CD4-positive, alpha-beta T cell treated with Interleukin-17A for 1 hour (primary cell): ENCODE results near the gene PTK7.
A peak's percentile ranks its signal among the peaks of the same experiment; 100 is the strongest.

Experiments used
- DNase-seq: peaks from one replicate; pipeline ENCODE4 v3.0.0-alpha.2; 2020

Gene PTK7

DNA sequence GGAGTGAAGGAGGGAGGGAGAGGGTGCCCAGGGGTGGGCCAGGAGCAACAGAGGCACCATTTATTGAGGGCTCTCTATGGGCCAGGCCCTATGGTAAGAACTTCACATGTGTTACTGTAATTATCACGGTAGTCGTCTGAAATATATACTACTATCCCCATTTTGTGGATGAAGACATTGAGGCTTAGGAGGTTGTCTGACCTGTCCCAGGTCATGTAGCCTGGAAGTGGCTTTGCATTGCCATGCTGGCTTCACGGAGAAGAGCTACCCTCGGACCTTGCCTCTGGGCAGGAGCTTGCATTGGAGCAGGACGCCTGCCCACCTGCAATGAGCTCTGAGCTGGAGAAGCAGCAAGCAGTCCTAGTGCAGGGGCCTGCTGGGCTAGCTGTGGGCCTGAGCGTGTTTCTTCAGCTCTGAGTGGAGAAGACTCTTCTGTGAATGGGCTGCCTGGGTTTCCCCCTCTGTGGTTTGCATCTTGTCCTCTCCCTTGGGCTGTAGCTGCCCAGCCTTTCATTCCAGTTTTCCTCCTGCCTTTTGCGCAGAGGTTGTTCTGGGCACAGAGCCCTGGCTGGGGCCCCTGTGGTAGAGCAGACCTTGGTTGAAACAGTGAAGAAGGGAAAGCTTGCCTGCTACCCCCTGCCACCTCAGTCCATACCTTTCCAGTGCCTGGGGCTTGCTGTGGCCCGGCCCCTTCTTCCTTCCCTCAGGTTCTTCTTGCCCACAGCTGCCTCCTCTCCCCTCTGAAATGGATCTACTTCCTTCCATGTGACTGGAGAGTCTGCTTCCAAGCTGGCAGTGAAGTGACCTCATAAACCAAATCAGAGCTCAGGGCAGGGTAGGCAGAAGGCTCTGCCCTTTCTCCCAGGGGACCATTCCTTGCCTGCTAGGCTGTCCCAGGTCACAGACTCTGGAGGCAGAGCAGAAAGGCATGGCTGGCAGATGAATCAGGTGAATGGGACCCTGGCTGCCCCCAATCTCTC lies 70.9 kb downstream of the PTK7 start:
- no peak for DNase-seq

GRCh38 chr6:43147691-43148477 lies 71.8 kb downstream of the PTK7 start:
- no peak for DNase-seq

GRCh38 chr6:43149265-43149664 lies 73.2 kb downstream of the PTK7 start:
- DNase-seq: no peak

DNA sequence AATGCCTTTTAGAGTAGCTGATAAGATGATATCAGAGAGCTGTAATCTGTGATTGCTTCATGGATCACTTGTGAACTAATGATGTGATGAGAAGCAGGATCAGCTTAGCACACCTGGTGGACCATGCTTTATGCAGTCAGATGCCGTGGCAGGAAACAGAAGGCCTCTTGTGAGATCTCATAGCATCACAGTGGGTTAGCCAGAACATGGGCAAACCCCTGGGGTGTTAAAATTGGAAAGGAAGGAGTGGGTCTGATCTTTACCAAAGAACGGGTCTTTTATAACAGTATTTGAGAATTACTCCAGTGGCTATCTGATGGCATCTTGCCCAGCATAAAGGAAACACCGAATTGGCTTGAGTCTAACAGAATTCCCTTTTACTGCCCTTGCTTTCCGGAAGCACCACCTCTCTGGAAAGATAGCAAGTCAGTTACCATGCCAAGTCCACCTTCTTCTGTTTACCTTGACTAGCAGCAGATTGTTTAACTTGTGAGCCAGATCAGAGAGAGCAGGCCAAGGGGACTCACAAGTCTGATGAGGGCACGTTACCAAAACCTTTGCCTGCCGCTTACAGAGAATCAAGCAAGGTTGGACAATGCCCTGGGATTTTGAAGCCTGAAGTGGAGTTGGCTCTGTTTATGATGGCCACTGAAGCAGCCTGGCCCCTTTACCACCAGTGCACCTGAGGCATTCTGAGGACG lies 74.1 kb downstream of the PTK7 start:
- DNase-seq: no peak

- no peak for DNase-seq
Measured at GRCh38 chr6:43159599-43159998, 83.5 kb downstream of the PTK7 start.

- DNase-seq: no peak
Measured at GRCh38 chr6:43163899-43164298, 87.8 kb downstream of the PTK7 start.

GRCh38 chr6:43170417-43170930 lies 94.4 kb downstream of the PTK7 start:
- no peak for DNase-seq

DNA sequence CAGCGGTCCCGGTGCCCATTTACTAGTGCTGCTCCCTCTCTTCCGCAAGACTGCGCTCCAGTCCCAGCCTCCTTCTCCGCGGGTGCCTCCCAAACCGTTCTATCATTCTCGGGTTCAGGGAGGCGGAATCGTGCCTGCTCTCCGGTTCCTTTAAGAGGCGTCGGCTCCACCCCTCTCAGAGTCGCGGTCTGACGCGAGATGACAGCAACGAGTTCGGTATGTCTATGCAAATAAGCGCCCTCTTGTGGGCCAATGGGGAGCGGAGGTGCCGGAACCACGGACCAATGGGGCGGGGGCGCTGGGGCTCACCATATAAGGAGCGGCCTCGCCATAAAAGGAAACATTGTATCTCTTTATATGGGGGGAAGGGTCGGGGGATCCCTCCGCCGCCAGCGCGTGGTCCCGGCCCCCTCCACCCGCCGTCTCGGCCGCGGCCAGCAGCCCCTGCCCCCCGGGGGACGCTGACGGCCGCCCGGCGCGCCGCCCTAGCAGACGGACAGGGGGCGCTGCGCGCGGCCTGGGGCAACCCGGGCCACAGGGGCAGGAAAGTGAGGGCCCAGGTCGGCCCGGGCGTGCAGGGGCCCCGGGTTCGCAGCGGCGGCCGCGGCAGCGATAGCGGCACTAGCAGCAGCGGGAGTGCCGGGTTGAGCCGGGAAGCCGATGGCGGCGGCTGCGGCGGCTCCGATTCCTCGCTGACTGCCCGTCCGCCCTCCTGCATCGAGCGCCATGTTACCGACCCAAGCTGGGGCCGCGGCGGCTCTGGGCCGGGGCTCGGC lies 95.0 kb downstream of the PTK7 start, which contains the start of gene SRF:
Gene SRF, plus strand, starts transcription at position 339 of the 776 bp plus-strand sequence. Its CDS starts 388 bp downstream, at position 727.
- DNase-seq: peak; percentile 99

- peak; percentile 34 for DNase-seq
Measured at GRCh38 chr6:43171707-43172103, 95.6 kb downstream of the PTK7 start.

DNA sequence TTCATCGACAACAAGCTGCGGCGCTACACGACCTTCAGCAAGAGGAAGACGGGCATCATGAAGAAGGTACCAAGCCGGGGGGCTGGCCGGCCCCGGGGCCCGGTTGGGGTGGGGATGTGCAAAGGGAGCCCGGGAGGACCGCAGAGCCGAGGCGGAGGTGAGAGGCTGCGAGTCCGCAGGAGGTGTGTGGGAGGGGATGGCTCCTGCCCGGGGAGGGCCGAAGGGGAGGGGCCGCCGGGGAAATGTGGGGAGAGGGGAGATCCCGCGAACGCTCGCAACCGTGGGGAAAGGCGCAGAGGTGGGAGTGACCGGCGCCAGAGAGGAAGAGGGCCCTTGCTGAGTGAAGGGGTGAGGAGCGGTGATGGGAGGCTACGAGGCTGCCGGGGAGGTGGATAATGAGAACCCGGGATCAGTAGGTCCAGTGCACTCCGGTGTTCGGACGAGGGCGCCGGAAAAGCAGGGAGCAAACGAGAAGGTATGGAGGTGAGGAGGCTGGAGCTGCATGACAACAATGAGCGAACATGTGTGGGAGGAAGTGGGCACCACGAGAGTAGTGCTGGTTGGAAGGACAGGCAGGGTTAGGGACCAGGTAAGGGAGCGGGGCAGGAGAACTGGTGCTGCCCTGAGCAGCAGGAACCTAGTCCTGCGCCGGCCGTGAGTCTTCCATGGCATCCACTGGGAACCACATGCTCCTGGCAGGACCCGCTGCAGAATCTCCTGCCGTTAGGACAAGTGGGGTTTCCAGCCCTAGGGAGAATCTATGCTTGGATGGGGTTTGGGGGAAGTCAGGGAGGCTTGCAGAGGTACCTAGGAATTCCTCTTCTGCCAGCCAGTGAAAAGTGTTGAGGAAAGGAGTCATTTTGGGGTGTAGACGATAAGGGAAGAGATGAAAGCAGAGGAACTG lies 96.2 kb downstream of the PTK7 start:
- peak; percentile 64 for DNase-seq

- peak; percentile 34 for DNase-seq
Measured at GRCh38 chr6:43173591-43174262, 97.6 kb downstream of the PTK7 start.

DNA sequence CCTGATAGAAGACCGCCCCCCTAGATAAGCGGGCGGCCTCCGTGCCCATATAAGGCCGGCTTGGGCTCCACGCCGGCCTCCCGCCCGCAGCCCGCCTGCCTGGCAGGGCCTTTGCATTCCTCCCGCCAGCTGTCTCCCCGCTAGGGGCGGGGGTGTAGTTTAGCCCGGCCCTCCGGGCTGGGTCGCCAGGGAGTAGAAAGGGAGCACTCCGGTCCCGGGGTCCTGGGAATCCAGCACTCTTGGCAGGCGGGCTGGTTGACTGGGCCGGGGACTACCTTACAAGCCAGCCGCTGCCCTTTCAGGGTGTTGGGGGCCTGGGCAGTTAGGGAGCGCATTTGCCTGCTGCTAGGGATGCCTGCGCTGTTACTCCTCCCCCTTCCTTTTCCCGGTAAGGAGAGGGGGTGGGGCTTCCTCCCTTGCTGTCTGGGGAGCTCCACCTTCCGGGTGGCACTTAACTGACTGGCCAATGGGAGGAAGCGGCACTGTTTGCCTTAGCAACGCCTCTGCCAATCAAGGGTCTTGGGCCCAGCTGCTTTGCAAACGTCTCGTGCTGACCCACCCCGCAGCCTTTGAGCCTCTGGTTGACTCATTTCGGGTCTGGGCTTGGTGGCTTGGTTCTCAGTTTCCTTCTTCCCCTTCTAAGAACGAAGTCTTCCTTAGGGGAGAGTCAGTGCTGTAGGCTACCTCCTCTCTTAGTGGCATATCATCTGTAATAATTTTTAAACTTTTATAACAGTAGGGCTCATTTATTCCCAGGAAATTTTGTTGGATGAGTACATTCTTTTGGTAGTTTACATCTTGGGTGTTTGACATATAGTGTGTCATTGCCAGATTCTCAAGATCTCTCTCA lies 98.4 kb downstream of the PTK7 start:
- peak; percentile 98 for DNase-seq

- no peak for DNase-seq
Measured at GRCh38 chr6:43175676-43176422, 99.7 kb downstream of the PTK7 start.

- DNase-seq: no peak
Measured at GRCh38 chr6:43176423-43176786, 100.3 kb downstream of the PTK7 start.

DNA sequence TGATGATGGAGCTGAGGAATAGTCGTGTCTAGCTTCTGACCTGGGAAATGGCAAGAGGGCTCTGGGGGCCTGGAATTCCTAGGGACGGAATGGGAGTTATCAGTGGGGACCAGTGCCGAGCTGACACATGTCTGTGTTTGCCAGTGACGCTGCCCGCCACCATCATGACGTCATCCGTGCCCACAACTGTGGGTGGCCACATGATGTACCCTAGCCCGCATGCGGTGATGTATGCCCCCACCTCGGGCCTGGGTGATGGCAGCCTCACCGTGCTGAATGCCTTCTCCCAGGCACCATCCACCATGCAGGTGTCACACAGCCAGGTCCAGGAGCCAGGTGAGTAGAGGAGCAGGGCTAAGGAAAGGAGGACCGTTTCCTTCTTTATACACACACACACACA lies 102.0 kb downstream of the PTK7 start:
- no peak for DNase-seq

- DNase-seq: no peak
Measured at GRCh38 chr6:43178951-43179830, 103.1 kb downstream of the PTK7 start.

DNA sequence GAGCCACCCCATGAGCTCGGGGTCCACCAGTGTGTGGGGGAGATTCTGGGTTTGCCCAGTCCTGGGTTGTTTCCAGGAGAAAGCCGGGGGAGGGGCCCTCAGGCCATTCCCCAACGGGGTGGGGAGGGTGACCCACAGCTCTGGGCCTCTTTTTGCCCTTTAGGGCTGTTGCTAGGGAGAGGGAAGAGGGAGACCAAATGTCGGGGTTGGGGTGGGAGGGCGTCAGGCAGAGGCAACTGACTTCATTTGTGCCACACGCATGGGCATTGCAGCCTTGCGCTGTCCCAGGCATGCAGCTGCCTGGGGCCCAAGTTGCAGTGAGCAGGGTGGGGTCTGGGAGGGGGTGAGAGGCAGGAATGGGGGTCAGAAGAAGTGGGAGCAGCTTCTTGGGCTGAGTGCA lies 103.9 kb downstream of the PTK7 start:
- no peak for DNase-seq

GRCh38 chr6:43180985-43181384 lies 104.9 kb downstream of the PTK7 start:
- no peak for DNase-seq
